ENCODE results near the gene NANOGP8.

NANOGP8 gene

GRCh38 chr15:35055416-35056105 lies 29.5 kb downstream of the NANOGP8 start:
- DNase-seq, result no peak

- no peak for DNase-seq
Measured at GRCh38 chr15:35054380-35054779, 30.7 kb downstream of the NANOGP8 start.

GRCh38 chr15:35047996-35048395 lies 37.1 kb downstream of the NANOGP8 start:
- no peak for DNase-seq

DNA sequence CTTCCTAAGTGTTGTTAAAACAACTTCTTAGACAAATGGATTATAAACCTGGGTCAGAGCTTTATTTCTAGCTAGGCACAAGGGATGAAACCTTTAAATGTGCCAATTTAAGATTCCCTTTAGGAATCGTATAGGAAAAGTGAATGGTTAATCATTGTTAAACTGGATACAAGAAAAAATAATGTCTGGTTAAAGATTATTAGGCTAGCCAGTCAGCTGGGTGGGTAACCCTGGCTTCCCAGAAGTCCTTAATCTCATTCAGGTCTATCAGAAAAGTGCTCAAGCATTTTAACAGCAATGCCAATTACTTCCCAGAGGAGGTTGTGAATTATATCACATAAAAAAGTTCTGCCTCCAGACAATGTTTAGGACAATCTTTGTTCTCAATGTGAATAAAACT lies 37.6 kb downstream of the NANOGP8 start:
- DNase-seq, result no peak

DNA sequence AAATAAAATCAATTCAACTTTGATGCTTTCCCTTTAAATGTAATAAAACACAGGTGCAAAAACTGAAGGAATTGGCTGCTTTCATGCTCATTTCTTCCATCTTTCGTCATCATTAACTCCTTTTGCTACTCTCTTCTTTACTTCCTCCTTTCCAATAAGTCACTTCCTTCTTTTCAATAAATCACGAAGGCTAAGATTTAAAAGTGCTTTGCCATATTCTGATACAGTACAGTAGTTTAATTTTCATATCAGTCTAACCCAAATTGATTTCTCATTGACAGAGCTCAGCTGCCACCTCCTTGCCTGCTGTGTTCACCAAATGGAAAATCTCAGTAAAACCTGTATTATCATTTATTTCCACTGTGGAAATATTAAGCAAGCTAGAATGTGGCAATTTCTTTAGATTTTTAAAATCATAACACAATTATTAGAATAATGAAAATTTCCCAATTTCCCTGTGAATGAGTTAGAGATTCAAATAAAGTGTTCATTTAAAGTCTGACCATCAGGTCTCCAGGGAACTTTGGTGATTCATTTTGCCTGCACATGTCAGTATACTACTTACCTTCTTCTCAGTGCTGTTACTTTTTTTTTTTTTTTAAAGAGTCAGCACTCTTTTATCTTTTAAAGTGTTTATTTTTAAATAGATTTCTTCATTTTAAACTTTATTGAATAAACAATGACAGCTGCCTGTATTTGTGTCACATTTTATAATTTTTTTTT lies 41.6 kb downstream of the NANOGP8 start:
- no peak for DNase-seq

DNA sequence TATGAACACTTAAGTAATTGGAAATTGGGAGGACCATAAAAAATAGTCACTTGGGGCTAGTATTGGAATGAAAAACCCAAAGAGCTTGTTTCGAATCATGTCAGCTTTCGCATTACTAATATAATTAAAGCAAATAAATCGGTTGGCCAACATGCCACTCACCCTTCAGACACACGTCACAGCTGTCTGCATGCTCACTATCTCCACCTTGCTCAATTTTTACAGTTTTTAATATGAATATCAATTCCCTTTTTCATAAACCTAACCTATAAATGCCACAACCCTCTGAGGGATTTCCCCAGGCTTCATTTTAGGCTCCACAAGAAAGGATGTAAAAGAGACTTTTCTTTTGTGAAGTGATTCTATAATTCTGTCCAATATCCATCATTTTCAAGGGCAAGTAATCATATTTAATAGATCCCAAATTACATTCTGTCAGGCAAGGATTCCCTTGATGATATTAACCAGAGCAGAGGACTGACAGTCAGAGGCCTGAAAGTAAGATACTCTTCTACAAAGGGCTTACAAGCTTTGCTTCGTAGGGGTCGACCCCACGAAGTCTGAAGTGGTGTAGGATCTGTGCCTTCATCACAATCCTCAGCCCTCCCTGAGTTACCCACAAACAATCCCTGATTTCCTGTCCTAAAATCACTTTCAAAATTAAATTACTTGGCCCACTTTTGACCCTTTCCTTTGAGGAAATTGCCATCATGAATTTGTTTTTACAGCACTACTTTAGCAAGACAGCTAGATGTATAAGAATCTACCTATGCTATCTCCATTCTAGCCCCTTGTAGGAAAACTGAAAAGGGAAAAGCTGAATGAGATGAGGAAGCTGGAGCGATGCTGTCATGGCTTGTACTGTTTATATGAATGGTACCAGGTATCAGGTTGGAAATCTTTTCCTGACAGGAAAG lies 44.5 kb downstream of the NANOGP8 start:
- DNase-seq, result no peak

DNA sequence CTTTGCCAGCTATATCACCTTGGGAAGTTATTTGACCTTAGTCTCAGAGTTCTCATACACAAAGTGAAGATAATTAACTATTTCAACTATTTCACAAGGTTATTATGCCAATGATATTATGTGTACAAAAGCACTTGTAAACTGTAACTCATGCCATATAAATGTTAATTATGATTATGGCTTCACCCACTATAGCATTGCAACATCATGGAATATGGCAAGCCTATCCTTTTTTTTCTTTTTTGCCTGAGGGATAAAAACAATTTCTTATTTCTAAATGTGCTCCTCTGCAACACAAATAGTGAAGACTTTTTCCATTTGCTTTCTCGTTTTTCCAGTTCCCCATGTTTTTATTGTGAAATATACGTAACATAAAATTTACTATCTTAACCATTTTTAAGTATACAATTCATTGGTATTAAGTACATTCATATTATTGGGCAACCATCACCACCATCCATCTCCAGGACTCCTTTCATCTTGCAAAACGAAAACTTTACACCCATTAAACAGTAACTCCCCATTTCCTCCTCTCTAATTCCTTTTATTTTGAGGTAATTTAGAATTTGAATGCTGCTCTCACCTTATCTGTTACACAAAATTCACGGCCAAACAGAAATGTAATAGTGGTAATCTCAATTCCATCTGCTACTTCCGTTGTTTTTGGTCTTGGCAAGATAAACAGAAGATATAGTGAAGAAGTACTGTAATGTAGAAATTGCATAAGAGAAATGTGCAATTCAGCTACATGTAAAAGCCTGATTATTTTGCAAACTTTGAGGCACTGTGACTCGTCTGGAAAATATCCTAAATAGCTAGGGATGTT lies 46.3 kb downstream of the NANOGP8 start:
- no peak for DNase-seq

All from NK-92 treated with Interleukin-12 subunit alpha and Interleukin-12 subunit beta, amount 100 ng/mL, for 24 hours (cell line).